HPDE6-E6E7 (cell line): ENCODE measurements around the gene TMEM98.
A peak's percentile ranks its signal among the peaks of the same experiment; 100 is the strongest.
"Not testable (repeated sequence)": the region's sequence is repeated elsewhere in the genome, so short reads cannot be mapped to it uniquely, and the experiment has no call there.

Source experiments
- DNase-seq: peaks from one replicate; pipeline ENCODE4 v3.0.0; 2011; ENCODE audit warnings: missing footprints; ENCODE audit errors: extremely low spot score

The TMEM98 gene

GRCh38 chr17:32927724-32928585 lies at the start of gene TMEM98:
TSS of gene TMEM98 (plus strand) at chr17:32928153. CDS start at chr17:32931529, 3,376 bp downstream.
- no peak for DNase-seq

- DNase-seq = no peak
Observed at GRCh38 chr17:32878211-32878610, 49.7 kb upstream of the TMEM98 start.

GRCh38 chr17:32879134-32879533 lies 48.8 kb upstream of the TMEM98 start:
- DNase-seq = no peak

- no peak for DNase-seq
Observed at GRCh38 chr17:32880671-32881453, 47.1 kb upstream of the TMEM98 start.

GRCh38 chr17:32882029-32882428 lies 45.9 kb upstream of the TMEM98 start:
- no peak for DNase-seq

GRCh38 chr17:32882734-32883133 lies 45.2 kb upstream of the TMEM98 start:
- no peak for DNase-seq

- DNase-seq = not testable (repeated sequence)
Observed at GRCh38 chr17:32886951-32887350, 41.0 kb upstream of the TMEM98 start.

GRCh38 chr17:32887410-32887809 lies 40.5 kb upstream of the TMEM98 start:
- DNase-seq = not testable (repeated sequence)

GRCh38 chr17:32894245-32894644 lies 33.7 kb upstream of the TMEM98 start:
- no peak for DNase-seq

- no peak for DNase-seq
Observed at GRCh38 chr17:32896647-32897258, 31.2 kb upstream of the TMEM98 start.

- no peak for DNase-seq
Observed at GRCh38 chr17:32899236-32900013, 28.5 kb upstream of the TMEM98 start.

GRCh38 chr17:32901743-32902142 lies 26.2 kb upstream of the TMEM98 start:
- DNase-seq = no peak

- no peak for DNase-seq
Observed at GRCh38 chr17:32903774-32904673, 23.9 kb upstream of the TMEM98 start.

GRCh38 chr17:32904891-32905290 lies 23.1 kb upstream of the TMEM98 start:
- DNase-seq = no peak

- DNase-seq = no peak
Observed at GRCh38 chr17:32907583-32907982, 20.4 kb upstream of the TMEM98 start.

GRCh38 chr17:32909787-32910369 lies 18.1 kb upstream of the TMEM98 start:
- peak; percentile 77 for DNase-seq

GRCh38 chr17:32910769-32911168 lies 17.2 kb upstream of the TMEM98 start:
- no peak for DNase-seq

- DNase-seq = no peak
Observed at GRCh38 chr17:32912218-32912897, 15.6 kb upstream of the TMEM98 start.

GRCh38 chr17:32913593-32913992 lies 14.4 kb upstream of the TMEM98 start:
- DNase-seq = no peak

GRCh38 chr17:32914181-32914580 lies 13.8 kb upstream of the TMEM98 start:
- DNase-seq = no peak
